Left lung (tissue), 10 donors: ENCODE results near the gene SULT4A1. TPM values are rescaled to one million over a fixed set of nuclear protein-coding genes. Genes with fewer than 3 reads are reported as not detected.

Experiments
- ATAC-seq: fragments of 200-7000 bp; cut with Tn5 transposase; one replicate; pipeline ENCODE4 v1.9.1; 2020; ENCODE audit warnings: moderate library complexity
- DNase-seq, 4 donors: peaks; one replicate each; pipeline ENCODE4 v3.0.0-alpha.2; 2013 to 2020
- H3K27ac ChIP-seq, 2 donors: fragments of 200-600 bp; sonication (generic) in 1 of 2; one replicate each; pipeline versions ENCODE4 v1.5.0 to v1.8.0; 2020 to 2021
- H3K27me3 ChIP-seq, 2 donors: fragments of 200-600 bp; sonication (generic) in 1 of 2; one replicate each; pipeline versions ENCODE4 v1.5.0 to v1.8.0; 2020 to 2021
- H3K36me3 ChIP-seq, 2 donors: fragments of 200-600 bp; sonication (generic) in 1 of 2; one replicate each; pipeline versions ENCODE4 v1.5.0 to v1.8.0; 2020 to 2021
- H3K4me1 ChIP-seq, 2 donors: fragments of 200-600 bp; one replicate each; pipeline ENCODE4 v1.8.0; 2021
- H3K4me3 ChIP-seq, 2 donors: fragments of 200-600 bp; sonication (generic) in 1 of 2; one replicate each; pipeline versions ENCODE4 v1.5.0 to v1.8.0; 2020 to 2021; ENCODE audit warnings: mild to moderate bottlenecking in 1 of 2
- H3K9me3 ChIP-seq, 2 donors: fragments of 200-600 bp; sonication (generic) in 1 of 2; one replicate each; pipeline versions ENCODE4 v1.5.0 to v1.8.0; 2020 to 2021
- CTCF ChIP-seq, 2 donors: fragments of 200-600 bp; sonication (generic) in 1 of 2; IDR thresholded peaks; one replicate each; pipeline versions ENCODE4 v1.5.0 to v1.8.0; 2021; ENCODE audit warnings: antibody characterized with exemption in 2 of 2
- intact Hi-C, 2 donors: fragments of 100-400 bp; cut with DNase I; formaldehyde crosslinking; loops; one replicate each; pipeline versions ENCODE4 v1.11.2 to v1.14.2; 2022
- polyA plus RNA-seq, 6 donors: library from polyadenylated mRNA; unstranded; fragments of 120-200 nt; gene quantifications; one replicate each; pipeline ENCODE4 v1.2.1, GENCODE V29; 2013; ENCODE audit not compliant: insufficient read length in 6 of 6
- total RNA-seq, 2 donors: library from RNA; stranded (reverse); fragmentation: NEBNext Ultra II Directional; extraction: Animal tissue kit (Norgen Biotek cat#: 25700); gene quantifications; one replicate each; pipeline ENCODE4 v1.2.1, GENCODE V29; 2021
- donor health status: DM: no; HTN: yes; CAD: no.
- donor health status: DM: no; HTN: no; CAD: no.

Gene SULT4A1
- total and polyA plus RNA-seq, 8 donors: 0.85 to 2.5 (median 1.6) TPM; not detected in 2

- Histone ChIP-seq H3K27me3 (peaks cover 0 to 72% of the 10 kb centered on the region in 2 donors), H3K36me3 (no peaks in the 10 kb centered on the region), H3K9me3 (no peaks in the 10 kb centered on the region), H3K4me3 (no peak overlapping the region), H3K27ac (no peak overlapping the region), H3K4me1 (no peaks in the 10 kb centered on the region)
- ATAC-seq (no peak), DNase-seq (peak in 1 of 4 donors; percentile 10)
- no peak for TF ChIP-seq CTCF (IDR thresholded peaks at IDR 0.05)
- intact Hi-C loops: loop anchor here in 1 of 2 donors (10.0 kb wide), 1 partner anchor 496 kb away; no protein-coding TSS in a partner anchor
Measured at GRCh38 chr22:43880541-43880991, 18.3 kb upstream of the SULT4A1 start.

DNA sequence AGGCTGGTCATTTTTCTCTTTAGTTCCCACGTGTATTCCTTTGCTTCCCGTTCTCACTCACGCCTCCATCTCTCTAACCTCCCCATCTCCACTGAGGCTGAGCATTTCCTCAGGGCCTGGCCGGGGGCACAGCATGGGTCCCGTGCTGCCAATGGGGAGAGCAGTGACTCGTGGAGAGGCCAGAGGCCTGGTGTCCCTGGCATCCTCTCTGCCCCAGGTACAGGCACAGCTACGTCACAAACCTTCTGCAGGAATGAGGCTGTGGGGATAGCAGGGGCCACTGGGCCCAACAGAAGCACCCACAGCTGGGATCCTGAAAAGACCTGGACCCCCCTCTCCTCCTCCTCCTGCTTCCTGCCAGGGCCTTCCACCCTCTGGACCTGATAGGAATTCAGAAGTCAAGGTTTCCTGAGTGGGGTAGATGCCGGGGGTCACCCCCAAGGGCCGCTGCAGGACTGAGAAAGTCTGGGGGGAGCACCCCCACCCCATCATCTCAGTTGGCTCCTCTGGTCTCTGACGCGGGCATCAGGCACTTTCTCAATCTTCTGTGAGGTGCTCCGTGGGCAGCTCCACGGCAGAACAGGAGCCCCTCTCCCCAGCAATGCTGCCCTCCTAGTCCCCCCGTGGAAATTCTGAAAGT, 17.7 kb upstream of the SULT4A1 start:
- H3K4me1 ChIP-seq: no peaks in the 10 kb centered on the region
- intact Hi-C loops: loop anchor here in 1 of 2 donors (10.0 kb wide), 1 partner anchor 495 kb away; no protein-coding TSS in a partner anchor
- TF ChIP-seq CTCF (IDR thresholded peaks at IDR 0.05): no peak

DNA sequence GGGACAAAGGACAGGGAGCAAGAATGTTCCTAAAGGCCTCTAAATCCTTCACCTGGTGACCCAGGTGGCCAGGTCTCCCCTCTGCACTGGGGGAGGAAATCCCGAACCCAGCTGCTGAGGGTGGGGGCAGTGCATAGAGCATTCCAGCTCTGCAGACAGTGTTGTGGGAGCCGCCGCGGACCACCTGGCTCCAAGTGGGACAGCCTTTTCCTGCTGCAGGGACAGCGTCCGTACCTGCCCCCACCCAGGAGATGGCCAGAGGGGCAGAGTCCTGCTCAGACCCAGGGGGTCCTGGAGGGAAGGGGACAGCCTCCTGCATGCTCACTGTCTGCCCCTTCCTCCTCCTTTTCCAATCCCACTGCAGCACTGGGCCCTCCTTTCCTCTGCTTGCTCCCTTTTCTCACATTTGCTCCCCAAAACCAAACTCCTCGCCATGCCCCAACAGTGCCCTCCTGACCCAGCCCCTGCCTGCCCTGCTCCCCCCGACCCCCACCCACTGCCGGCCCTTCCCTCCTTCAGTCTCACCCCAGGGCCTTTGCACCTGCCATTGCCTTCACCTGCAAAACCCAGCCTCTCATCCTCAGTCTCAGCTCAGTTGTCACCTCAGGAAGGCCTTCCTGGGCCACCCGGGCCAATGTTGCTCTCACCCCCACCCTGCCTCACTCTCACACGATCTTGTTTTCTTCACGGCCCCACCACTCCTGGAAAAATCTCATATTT, 16.7 kb upstream of the SULT4A1 start:
- no peak overlapping the region for H3K4me3 ChIP-seq
- no peak for TF ChIP-seq CTCF (IDR thresholded peaks at IDR 0.05)
- ATAC-seq (no peak), DNase-seq (peak in 1 of 4 donors; percentile 15)
- H3K4me1 ChIP-seq: no peaks in the 10 kb centered on the region
- H3K9me3 ChIP-seq: no peaks in the 10 kb centered on the region
- no peak overlapping the region for H3K27ac ChIP-seq
- H3K27me3 ChIP-seq: peaks cover 0 to 76% of the 10 kb centered on the region in 2 donors
- intact Hi-C loops: no loop called here
- H3K36me3 ChIP-seq: no peaks in the 10 kb centered on the region

More for the DNA sequence above, 17.7 kb upstream of the SULT4A1 start:
- Histone ChIP-seq H3K36me3 (no peaks in the 10 kb centered on the region), H3K27ac (no peak overlapping the region), H3K27me3 (peaks cover 0 to 72% of the 10 kb centered on the region in 2 donors), H3K4me3 (no peak overlapping the region), H3K9me3 (no peaks in the 10 kb centered on the region)
- ATAC-seq: no peak
- peak in 1 of 4 donors; percentile 13 for DNase-seq

- peaks cover 0 to 78% of the 10 kb centered on the region in 2 donors for H3K27me3 ChIP-seq
- H3K4me3 ChIP-seq: no peak overlapping the region
- ATAC-seq: no peak
- H3K27ac ChIP-seq: no peak overlapping the region
- peak in 1 of 4 donors; percentile 12 for DNase-seq
- no peaks in the 10 kb centered on the region for H3K36me3 ChIP-seq
- H3K4me1 ChIP-seq: no peaks in the 10 kb centered on the region
- intact Hi-C loops: no loop called here
- TF ChIP-seq CTCF (IDR thresholded peaks at IDR 0.05): no peak
- no peaks in the 10 kb centered on the region for H3K9me3 ChIP-seq
Measured at GRCh38 chr22:43878079-43878795, 15.9 kb upstream of the SULT4A1 start.
